GM13976 (cell line): Measurements from ENCODE around the gene TBCA.

Source experiments
- DNase-seq: peaks from one replicate; pipeline ENCODE4 v3.0.0; 2012; ENCODE audit warnings: low spot score
- CTCF ChIP-seq: IDR thresholded peaks from 2 replicates; pipeline ENCODE4 v1.5.1; 2012; ENCODE audit warnings: borderline replicate concordance, mild to moderate bottlenecking; ENCODE audit not compliant: insufficient read depth; ENCODE audit errors: extremely low read depth, missing control alignments, control extremely low read depth
- in situ Hi-C: fragments of 300-500 bp; cut with MboI; formaldehyde crosslinking; loops from one replicate; pipeline ENCODE4 v1.12.0; 2022; ENCODE audit warnings: low sequenced_read_pairs, mixed read lengths, inconsistent platforms; ENCODE audit not compliant: unreplicated experiment

The TBCA gene

GRCh38 chr5:77797136-77797535 is 21.0 kb upstream of the TBCA start:
- in situ Hi-C loops = no loop called here
- DNase-seq = no peak

GRCh38 chr5:77795846-77796245 is 19.7 kb upstream of the TBCA start:
- in situ Hi-C loops = no loop called here
- no peak for TF ChIP-seq CTCF
- DNase-seq = no peak

More at GRCh38 chr5:77797136-77797535, 21.0 kb upstream of the TBCA start:
- no peak for TF ChIP-seq CTCF

- DNase-seq = no peak
Observed at GRCh38 chr5:77795268-77795667, 19.1 kb upstream of the TBCA start.

GRCh38 chr5:77791926-77792325 is 15.8 kb upstream of the TBCA start:
- in situ Hi-C loops = no loop called here

More at GRCh38 chr5:77795268-77795667, 19.1 kb upstream of the TBCA start:
- in situ Hi-C loops = no loop called here
- TF ChIP-seq CTCF = no peak

GRCh38 chr5:77791356-77791755 is 15.2 kb upstream of the TBCA start:
- TF ChIP-seq CTCF = no peak
- DNase-seq = no peak
- in situ Hi-C loops = no loop called here

More at GRCh38 chr5:77791926-77792325, 15.8 kb upstream of the TBCA start:
- no peak for TF ChIP-seq CTCF
- no peak for DNase-seq

GRCh38 chr5:77785229-77785628 is 9.1 kb upstream of the TBCA start:
- TF ChIP-seq CTCF = no peak
- in situ Hi-C loops = no loop called here
- no peak for DNase-seq

- no peak for TF ChIP-seq CTCF
- in situ Hi-C loops = no loop called here
- no peak for DNase-seq
Observed at GRCh38 chr5:77784735-77785134, 8.6 kb upstream of the TBCA start.
